Iris pigment epithelial cell (primary cell): Measurements from ENCODE around the gene FLNA.

Source experiments
- DNase-seq: peaks from one replicate; pipeline ENCODE4 v3.0.0-alpha.2; 2011; ENCODE audit warnings: low read depth

Gene FLNA

GRCh38 chrX:154378059-154378798 is 3.8 kb upstream of the FLNA start:
- DNase-seq, result no peak

- DNase-seq, result no peak
Observed at GRCh38 chrX:154376774-154377173, 2.3 kb upstream of the FLNA start.

GRCh38 chrX:154375156-154375504 is 696 bp upstream of the FLNA start:
- DNase-seq, result no peak

GRCh38 chrX:154373340-154374306 is 811 bp downstream of the FLNA start:
- DNase-seq, result peak; percentile 32

- no peak for DNase-seq
Observed at GRCh38 chrX:154372612-154373022, 1.8 kb downstream of the FLNA start.

GRCh38 chrX:154371789-154372300 is 2.6 kb downstream of the FLNA start:
- no peak for DNase-seq

- DNase-seq, result peak; percentile 93
Observed at GRCh38 chrX:154371017-154371788, 3.2 kb downstream of the FLNA start.

GRCh38 chrX:154370300-154371016 is 4.0 kb downstream of the FLNA start:
- DNase-seq, result peak; percentile 22

GRCh38 chrX:154369449-154370299 is 4.8 kb downstream of the FLNA start:
- DNase-seq, result peak; percentile 96

GRCh38 chrX:154368630-154369448 is 5.6 kb downstream of the FLNA start:
- peak; percentile 94 for DNase-seq

- no peak for DNase-seq
Observed at GRCh38 chrX:154367474-154368308, 6.7 kb downstream of the FLNA start.

GRCh38 chrX:154366666-154367055 is 7.8 kb downstream of the FLNA start:
- DNase-seq, result no peak

- no peak for DNase-seq
Observed at GRCh38 chrX:154365997-154366665, 8.3 kb downstream of the FLNA start.

GRCh38 chrX:154365052-154365600 is 9.3 kb downstream of the FLNA start:
- no peak for DNase-seq

GRCh38 chrX:154363706-154364439 is 10.6 kb downstream of the FLNA start:
- no peak for DNase-seq

GRCh38 chrX:154362085-154362742 is 12.2 kb downstream of the FLNA start:
- DNase-seq, result no peak
